Measurements from ENCODE around the gene BCAN. TPM values are rescaled to one million over a fixed set of nuclear protein-coding genes. Genes with fewer than 3 reads are reported as not detected.
A peak's percentile ranks its signal among the peaks of the same experiment; 100 is the strongest.

The BCAN gene
- total RNA-seq, 1 experiment from 2014 or later = 0.37 TPM

DNA sequence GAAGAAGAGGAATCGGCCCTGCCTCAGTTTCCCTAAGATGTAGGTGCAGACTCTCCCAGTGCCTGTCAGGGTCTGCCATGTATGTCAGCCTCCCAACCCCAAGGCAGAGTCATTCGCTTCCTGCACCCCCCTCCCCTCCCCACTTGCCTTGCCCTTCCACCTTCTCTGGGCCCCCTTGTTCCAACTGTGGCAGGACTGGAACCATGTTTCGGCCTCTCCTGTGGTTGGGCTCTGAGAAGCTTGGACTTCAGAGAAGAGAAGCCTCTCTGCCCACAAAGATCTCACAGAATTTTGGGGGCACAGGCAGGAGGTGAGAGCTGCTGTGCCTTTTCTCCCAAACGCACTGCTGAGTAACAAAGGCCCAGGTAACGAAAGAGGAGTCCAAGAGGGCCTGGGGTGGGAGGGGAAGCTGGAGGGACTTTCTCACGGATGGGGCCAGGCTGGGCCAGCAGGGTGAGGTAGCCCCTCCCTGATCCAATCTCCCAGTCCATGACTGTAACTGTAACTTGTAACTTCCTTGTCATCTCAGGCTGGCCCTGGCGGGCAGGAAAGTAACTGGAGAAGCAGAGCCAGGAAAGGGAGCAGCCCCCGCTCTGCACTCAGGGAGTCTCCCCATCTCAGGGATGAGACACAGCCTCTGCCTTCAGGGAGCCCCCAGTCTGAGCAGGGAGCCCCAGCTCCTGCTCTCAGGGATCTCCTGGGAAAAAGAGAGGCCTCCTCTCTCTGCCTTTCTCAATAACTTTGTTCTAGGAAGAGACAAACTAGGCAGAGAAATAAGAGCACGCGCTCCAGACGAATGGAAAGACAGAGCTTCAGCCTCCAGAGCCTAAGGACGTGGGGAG, 52.2 kb downstream of the BCAN start:
- ChIA-PET CTCF (interaction anchor here (0.5 to 47.2 kb wide), 7 partner anchors 1 to 166 kb away, joined by 3 to 2415 read pairs (median 3); partner anchors contain the start of genes CRABP2, ISG20L2, METTL25B and NES), POLR2A (interaction anchor here (0.6 to 2.1 kb wide), 4 partner anchors 34 to 192 kb away, joined by 3 to 6 read pairs (median 4); partner anchors contain the start of genes ISG20L2 and METTL25B)
- Mint-ChIP-seq H3K27ac (ENCODE audit: low read depth, unreplicated experiment) (peak overlapping the region; percentile 50), H3K9me3 (ENCODE audit: unreplicated experiment) (no peaks in the 10 kb centered on the region), H3K4me1 (ENCODE audit: insufficient read depth, unreplicated experiment) (peaks cover 26% of the 10 kb centered on the region), H3K4me3 (ENCODE audit: unreplicated experiment) (no peak overlapping the region), H3K36me3 (ENCODE audit: insufficient read depth, unreplicated experiment) (no peaks in the 10 kb centered on the region), H3K27me3 (ENCODE audit: insufficient read depth, unreplicated experiment) (peaks cover 51% of the 10 kb centered on the region)
- no TSS peak for BruUV-seq (replicated peaks)
- TF ChIP-seq, protein P1, sequence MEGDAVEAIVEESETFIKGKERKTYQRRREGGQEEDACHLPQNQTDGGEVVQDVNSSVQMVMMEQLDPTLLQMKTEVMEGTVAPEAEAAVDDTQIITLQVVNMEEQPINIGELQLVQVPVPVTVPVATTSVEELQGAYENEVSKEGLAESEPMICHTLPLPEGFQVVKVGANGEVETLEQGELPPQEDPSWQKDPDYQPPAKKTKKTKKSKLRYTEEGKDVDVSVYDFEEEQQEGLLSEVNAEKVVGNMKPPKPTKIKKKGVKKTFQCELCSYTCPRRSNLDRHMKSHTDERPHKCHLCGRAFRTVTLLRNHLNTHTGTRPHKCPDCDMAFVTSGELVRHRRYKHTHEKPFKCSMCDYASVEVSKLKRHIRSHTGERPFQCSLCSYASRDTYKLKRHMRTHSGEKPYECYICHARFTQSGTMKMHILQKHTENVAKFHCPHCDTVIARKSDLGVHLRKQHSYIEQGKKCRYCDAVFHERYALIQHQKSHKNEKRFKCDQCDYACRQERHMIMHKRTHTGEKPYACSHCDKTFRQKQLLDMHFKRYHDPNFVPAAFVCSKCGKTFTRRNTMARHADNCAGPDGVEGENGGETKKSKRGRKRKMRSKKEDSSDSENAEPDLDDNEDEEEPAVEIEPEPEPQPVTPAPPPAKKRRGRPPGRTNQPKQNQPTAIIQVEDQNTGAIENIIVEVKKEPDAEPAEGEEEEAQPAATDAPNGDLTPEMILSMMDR (IDR thresholded peaks at IDR 0.05; ENCODE audit: unreplicated experiment) = no peak
- intact Hi-C loops (cut with micrococcal nuclease) = no loop called here
- no peak for DNase-seq (ENCODE audit: unreplicated experiment)

DNA sequence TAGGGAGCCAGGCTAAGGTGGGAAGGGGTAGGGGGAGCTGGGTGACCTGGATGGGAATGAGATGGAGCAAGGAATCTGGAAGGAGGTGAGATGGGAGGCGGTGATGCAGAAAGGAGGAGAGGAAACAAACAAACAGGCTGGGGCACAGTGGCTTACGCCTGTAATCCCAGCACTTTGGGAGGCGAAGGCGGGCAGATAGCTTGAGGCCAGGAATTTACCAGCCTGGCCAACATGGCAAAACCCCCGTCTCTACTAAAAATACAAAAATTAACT, 52.7 kb downstream of the BCAN start:
- Mint-ChIP-seq H3K27me3 (ENCODE audit: insufficient read depth, unreplicated experiment) (peaks cover 46% of the 10 kb centered on the region), H3K4me1 (ENCODE audit: insufficient read depth, unreplicated experiment) (peaks cover 22% of the 10 kb centered on the region), H3K27ac (ENCODE audit: low read depth, unreplicated experiment) (no peak overlapping the region), H3K36me3 (ENCODE audit: insufficient read depth, unreplicated experiment) (peaks cover 3% of the 10 kb centered on the region), H3K4me3 (ENCODE audit: unreplicated experiment) (no peak overlapping the region), H3K9me3 (ENCODE audit: unreplicated experiment) (no peaks in the 10 kb centered on the region)
- intact Hi-C loops (cut with micrococcal nuclease) = no loop called here
- BruUV-seq (replicated peaks) = no TSS peak
- CTCF ChIA-PET = interaction anchor here (0.6 to 47.2 kb wide), 4 partner anchors 1 to 67 kb away, joined by 3 to 2415 read pairs (median 1216); partner anchors contain the start of genes CRABP2, ISG20L2, METTL25B and NES
- TF ChIP-seq, protein P1 (IDR thresholded peaks at IDR 0.05; ENCODE audit: unreplicated experiment) = no peak
- POLR2A ChIA-PET = interaction anchor here (0.6 to 2.1 kb wide), 2 partner anchors 34 to 42 kb away, joined by 5 to 6 read pairs; partner anchors contain the start of genes ISG20L2 and METTL25B
- no peak for DNase-seq (ENCODE audit: unreplicated experiment)

DNA sequence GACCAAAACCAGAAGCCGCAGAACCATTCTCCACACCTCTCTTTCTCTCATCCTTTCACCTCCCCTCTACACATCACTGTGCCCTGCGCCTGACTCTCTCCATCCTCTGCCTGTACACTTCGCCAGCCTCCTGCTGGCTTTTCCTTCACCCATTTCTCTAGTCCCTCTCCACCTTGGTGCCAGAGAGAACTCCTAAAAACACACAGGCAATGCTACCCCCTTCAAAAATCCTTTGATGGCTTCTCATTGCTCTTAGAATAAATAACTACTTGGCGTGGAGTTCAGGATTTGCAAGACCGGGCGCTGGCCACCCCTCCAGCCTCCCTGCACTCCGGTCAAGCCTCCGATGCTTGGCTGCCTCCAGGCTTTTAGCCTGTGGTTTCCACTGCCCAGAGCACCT, 54.8 kb downstream of the BCAN start:
- H3K27me3 Mint-ChIP-seq (ENCODE audit: insufficient read depth, unreplicated experiment) = peaks cover 36% of the 10 kb centered on the region
- POLR2A ChIA-PET = no interaction called here
- H3K4me1 Mint-ChIP-seq (ENCODE audit: insufficient read depth, unreplicated experiment) = peaks cover 24% of the 10 kb centered on the region
- TF ChIP-seq, protein P1 (IDR thresholded peaks at IDR 0.05; ENCODE audit: unreplicated experiment) = no peak
- H3K27ac Mint-ChIP-seq (ENCODE audit: low read depth, unreplicated experiment) = no peak overlapping the region
- DNase-seq (ENCODE audit: unreplicated experiment) = no peak
- peaks cover 6% of the 10 kb centered on the region for H3K36me3 Mint-ChIP-seq (ENCODE audit: insufficient read depth, unreplicated experiment)
- H3K9me3 Mint-ChIP-seq (ENCODE audit: unreplicated experiment) = no peaks in the 10 kb centered on the region
- CTCF ChIA-PET = interaction anchor here (0.5 to 47.2 kb wide), 6 partner anchors 1 to 1314 kb away, joined by 3 to 2415 read pairs (median 4); partner anchors contain the start of genes CRABP2, ISG20L2, METTL25B and NES
- intact Hi-C loops (cut with micrococcal nuclease) = no loop called here
- H3K4me3 Mint-ChIP-seq (ENCODE audit: unreplicated experiment) = no peak overlapping the region
- BruUV-seq (replicated peaks) = no TSS peak

DNA sequence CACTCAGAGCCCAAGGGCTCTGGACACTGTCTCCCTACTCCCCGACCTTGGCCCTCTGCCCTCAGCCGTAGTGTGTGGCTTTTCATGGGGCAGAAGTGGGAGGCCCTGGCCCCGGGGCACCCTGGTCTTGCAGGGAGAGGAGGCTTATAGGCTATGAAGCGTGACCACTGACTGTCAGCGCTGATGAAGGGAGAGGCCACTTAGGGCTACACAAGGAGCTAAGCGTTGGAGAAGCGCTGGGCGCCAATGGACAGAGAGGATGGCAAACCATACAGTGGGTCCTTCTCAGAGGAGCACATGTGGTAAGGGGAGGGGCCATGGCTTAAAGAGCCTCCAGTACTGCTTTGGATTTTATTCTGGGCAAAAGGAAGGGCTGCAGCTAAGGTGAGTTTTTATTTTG, 55.6 kb downstream of the BCAN start:
- no peak overlapping the region for H3K4me3 Mint-ChIP-seq (ENCODE audit: unreplicated experiment)
- DNase-seq (ENCODE audit: unreplicated experiment) = no peak
- H3K27ac Mint-ChIP-seq (ENCODE audit: low read depth, unreplicated experiment) = no peak overlapping the region
- CTCF ChIA-PET = interaction anchor here (0.6 to 47.2 kb wide), 4 partner anchors 2 to 385 kb away, joined by 3 to 2415 read pairs (median 1210); partner anchors contain the start of genes CRABP2, ISG20L2, METTL25B and NES
- peaks cover 29% of the 10 kb centered on the region for H3K27me3 Mint-ChIP-seq (ENCODE audit: insufficient read depth, unreplicated experiment)
- H3K9me3 Mint-ChIP-seq (ENCODE audit: unreplicated experiment) = no peaks in the 10 kb centered on the region
- no TSS peak for BruUV-seq (replicated peaks)
- TF ChIP-seq, protein P1 (IDR thresholded peaks at IDR 0.05; ENCODE audit: unreplicated experiment) = no peak
- H3K36me3 Mint-ChIP-seq (ENCODE audit: insufficient read depth, unreplicated experiment) = peaks cover 6% of the 10 kb centered on the region
- H3K4me1 Mint-ChIP-seq (ENCODE audit: insufficient read depth, unreplicated experiment) = peaks cover 17% of the 10 kb centered on the region
- POLR2A ChIA-PET = no interaction called here
- intact Hi-C loops (cut with micrococcal nuclease) = no loop called here
